GM20431 (cell line): ENCODE results near the gene SMIM34.
"Not testable (repeated sequence)": the region's sequence is repeated elsewhere in the genome, so short reads cannot be mapped to it uniquely, and the experiment has no call there.

Source experiments
- in situ Hi-C: fragments of 300-500 bp; cut with MseI, MboI; formaldehyde crosslinking; loops from one replicate; pipeline ENCODE4 v1.15.0; 2020; ENCODE audit warnings: low sequenced_read_pairs; ENCODE audit not compliant: unreplicated experiment

Gene SMIM34

DNA sequence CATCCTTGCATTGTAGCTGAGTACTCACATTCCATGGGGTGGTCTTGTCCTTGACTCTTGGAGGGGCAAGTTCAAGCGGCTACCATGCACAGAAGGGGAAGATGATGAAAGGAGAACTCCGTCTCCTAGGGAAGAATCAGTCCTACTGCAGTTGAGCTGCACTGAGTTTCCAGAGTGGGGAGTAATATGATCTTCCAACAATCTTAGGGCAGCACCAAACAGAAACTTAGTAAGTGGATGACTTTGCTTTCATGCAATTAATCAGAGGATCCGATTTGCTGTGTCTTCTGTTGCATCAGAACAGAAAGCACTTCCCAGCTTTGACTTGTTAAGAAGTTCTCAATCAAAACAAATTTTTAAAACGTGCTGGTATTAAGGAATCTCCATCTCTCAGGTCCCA lies at the start of gene SMIM34:
TSS of gene SMIM34 (minus strand) at position 147 of the 400 bp plus-strand sequence. CDS start at position 35, 112 bp downstream.
- in situ Hi-C loops, result not testable (repeated sequence)

GRCh38 chr21:34467333-34467732 lies 43.6 kb upstream of the SMIM34 start:
- in situ Hi-C loops, result not testable (repeated sequence)

DNA sequence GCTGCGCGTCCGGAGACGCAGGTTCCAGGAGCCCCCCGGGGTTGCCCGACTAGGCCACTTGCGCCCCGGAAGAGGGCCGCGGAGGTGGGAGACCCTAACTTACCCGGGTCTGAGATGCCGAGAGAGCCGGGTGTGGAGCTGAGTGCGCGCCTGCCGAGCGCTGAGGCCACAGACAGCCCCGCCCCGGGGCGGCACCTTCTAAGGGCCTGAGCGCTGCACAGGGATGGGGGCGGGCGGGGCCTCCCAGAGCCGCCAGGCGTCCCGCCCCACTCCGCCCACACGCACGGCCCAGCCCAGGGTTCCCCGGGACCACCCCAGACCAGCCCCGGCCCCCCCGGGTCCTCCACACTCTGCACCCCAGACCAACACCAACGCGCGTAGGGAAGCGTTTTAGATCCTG lies 35.7 kb upstream of the SMIM34 start:
- in situ Hi-C loops, result not testable (repeated sequence)

GRCh38 chr21:34458266-34458665 lies 34.5 kb upstream of the SMIM34 start:
- in situ Hi-C loops, result not testable (repeated sequence)

- in situ Hi-C loops, result not testable (repeated sequence)
Observed at GRCh38 chr21:34456180-34456579, 32.4 kb upstream of the SMIM34 start.

- in situ Hi-C loops, result not testable (repeated sequence)
Observed at GRCh38 chr21:34455628-34456027, 31.9 kb upstream of the SMIM34 start.

- in situ Hi-C loops, result not testable (repeated sequence)
Observed at GRCh38 chr21:34447018-34447417, 23.3 kb upstream of the SMIM34 start.

- in situ Hi-C loops, result not testable (repeated sequence)
Observed at GRCh38 chr21:34443486-34443885, 19.7 kb upstream of the SMIM34 start.

DNA sequence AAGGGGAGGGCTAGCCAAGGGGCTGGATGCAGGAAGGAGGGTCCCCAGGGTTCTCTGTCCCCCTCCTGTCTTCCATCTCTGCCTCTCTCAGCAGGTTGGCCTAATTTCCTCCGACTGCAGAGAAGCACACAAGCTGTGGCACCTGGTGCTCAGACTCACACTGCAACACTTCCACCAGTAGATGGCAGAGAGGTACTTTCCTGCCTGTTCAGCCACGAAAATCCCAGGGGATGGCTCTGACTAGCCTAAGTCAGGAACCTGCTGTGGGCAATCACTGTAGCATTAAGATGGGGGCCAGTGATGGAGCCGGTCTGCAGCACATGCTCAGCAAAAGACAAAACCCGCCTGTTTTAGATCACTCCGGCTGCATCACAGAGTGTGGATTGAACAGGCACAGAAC lies 6.0 kb upstream of the SMIM34 start:
- in situ Hi-C loops, result not testable (repeated sequence)

DNA sequence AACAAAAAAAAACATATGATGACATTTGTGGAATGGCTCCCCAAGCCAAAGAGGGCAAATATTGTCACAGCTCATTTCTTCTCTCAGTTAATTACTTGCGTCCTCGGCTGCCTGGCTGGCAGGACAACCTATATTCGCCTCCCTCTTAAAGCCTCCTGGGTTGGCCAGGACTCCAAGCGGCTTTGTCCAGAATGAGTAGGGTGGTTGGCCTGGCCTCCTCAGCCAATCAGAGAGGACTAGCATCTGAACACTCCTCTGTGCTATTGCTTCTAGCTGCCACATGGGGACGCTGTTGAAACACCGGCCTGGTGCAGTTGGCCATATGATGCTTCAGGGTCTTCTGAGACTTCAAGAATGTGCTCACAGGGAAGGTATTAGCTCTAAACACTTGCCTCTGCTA lies 4.7 kb upstream of the SMIM34 start:
- in situ Hi-C loops, result not testable (repeated sequence)

DNA sequence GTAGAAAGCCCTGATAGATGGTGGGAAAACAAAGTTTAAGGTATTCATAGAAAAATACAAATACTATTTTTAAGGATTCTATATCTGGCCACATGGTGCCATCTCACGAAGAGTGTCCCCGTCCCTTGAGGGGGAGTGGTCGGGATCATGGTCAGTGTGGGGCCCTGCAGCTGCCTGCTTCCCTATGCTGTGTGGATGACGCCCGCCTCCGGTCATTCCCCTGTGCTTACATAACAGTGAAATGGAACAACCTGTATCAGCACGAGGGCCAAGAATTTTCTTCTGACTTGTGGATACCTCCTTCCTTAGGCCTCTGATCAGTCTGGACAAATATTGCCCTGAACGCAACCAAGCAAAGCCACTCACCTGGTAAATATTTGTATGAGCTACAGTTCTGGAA lies 3.6 kb upstream of the SMIM34 start:
- in situ Hi-C loops, result not testable (repeated sequence)

- in situ Hi-C loops, result not testable (repeated sequence)
Observed at GRCh38 chr21:34417448-34418077, 6.2 kb downstream of the SMIM34 start.

DNA sequence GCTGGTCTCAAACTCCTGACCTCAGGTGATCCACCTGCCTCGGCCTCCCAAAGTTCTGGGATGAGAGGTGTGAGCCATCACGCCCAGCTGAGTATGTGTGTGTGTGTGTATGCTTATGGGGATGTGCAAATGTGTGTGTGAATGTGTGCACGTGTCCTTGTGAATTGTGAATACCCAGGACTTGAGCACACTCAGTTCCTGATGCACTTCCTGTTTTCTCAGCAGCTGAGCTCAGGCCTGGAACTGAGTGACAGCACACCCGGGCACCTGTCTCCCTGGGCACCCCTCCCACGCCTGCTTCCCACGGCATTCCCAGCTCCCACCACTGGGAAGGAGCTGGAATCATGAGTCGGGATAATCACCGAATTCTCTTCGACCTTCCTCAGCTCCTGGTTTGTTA lies 16.5 kb downstream of the SMIM34 start:
- in situ Hi-C loops, result not testable (repeated sequence)

- in situ Hi-C loops, result not testable (repeated sequence)
Observed at GRCh38 chr21:34406676-34407075, 17.1 kb downstream of the SMIM34 start.

DNA sequence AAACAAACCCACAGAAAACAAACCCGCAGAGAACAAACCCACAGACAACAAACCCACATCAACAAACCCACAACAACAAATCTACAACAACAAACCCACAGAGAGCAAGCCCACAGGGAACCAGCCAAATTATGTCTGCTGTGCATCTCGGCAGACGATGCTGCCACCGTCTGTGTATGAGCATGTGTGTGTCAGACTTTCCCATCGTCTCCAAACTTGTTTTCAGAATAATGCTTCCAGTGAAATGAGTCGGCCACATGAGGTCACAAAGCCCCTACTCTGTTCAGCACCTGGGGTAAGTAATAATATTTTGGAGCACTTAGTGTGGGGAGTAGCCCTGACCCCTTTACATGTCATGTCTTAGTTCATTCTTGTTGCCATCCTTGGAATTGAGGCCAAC lies 17.6 kb downstream of the SMIM34 start:
- in situ Hi-C loops, result not testable (repeated sequence)

DNA sequence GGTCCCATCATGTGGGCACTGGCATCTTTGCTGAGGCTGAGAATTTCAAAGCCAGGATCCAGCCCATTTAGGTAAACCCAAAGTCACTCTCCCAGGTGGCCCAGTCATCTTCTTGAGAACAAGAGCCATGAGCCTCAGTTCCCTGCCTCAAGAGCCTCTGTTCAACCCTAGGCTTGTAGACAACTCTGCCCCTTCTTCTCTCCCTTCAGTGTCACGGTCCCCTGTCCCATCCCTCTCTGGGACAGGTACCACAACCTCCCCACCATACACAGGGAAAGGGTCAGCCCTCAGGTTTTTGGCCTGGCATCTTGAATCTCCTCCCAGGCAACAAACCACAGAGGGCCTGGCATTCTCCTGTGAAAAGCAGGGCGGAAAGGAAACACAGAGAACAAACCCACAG lies 18.1 kb downstream of the SMIM34 start:
- in situ Hi-C loops, result not testable (repeated sequence)

- in situ Hi-C loops, result not testable (repeated sequence)
Observed at GRCh38 chr21:34404742-34405141, 19.0 kb downstream of the SMIM34 start.

GRCh38 chr21:34400522-34400921 lies 23.2 kb downstream of the SMIM34 start:
- in situ Hi-C loops, result not testable (repeated sequence)

GRCh38 chr21:34383724-34384415 lies 39.9 kb downstream of the SMIM34 start:
- in situ Hi-C loops, result not testable (repeated sequence)

- in situ Hi-C loops, result not testable (repeated sequence)
Observed at GRCh38 chr21:34383138-34383537, 40.6 kb downstream of the SMIM34 start.

- in situ Hi-C loops, result not testable (repeated sequence)
Observed at GRCh38 chr21:34375619-34375972, 48.2 kb downstream of the SMIM34 start.
